Stimulated activated naive CD4-positive, alpha-beta T cell treated with Interleukin-2 at 50 U/mL for 16 hours (primary cell): Measurements from ENCODE around the gene PITPNM2.

Experiments used
- DNase-seq: peaks from one replicate; lab custom pipeline; 2025; lab: John Stamatoyannopoulos, UW

Gene PITPNM2

GRCh38 chr12:123143736-123144461, 7.0 kb downstream of the PITPNM2 start:
- no peak for DNase-seq

- no peak for DNase-seq
Measured at GRCh38 chr12:123142921-123143735, 7.8 kb downstream of the PITPNM2 start.

DNA sequence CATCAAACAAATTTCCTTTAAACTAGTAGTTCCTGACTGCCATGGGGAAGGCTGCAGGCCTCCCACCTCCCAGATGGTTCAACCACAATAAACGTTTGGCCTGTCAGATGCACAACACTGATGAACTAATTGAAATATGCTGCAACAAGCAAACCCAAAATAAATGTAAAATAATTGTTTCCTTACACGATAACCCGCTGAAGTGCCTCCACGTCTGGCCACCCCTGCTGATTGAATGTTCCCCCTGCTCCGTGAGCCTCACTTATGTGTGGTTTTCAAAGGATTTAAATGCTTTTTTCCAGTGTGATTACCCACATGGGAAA, 8.4 kb downstream of the PITPNM2 start:
- no peak for DNase-seq

DNA sequence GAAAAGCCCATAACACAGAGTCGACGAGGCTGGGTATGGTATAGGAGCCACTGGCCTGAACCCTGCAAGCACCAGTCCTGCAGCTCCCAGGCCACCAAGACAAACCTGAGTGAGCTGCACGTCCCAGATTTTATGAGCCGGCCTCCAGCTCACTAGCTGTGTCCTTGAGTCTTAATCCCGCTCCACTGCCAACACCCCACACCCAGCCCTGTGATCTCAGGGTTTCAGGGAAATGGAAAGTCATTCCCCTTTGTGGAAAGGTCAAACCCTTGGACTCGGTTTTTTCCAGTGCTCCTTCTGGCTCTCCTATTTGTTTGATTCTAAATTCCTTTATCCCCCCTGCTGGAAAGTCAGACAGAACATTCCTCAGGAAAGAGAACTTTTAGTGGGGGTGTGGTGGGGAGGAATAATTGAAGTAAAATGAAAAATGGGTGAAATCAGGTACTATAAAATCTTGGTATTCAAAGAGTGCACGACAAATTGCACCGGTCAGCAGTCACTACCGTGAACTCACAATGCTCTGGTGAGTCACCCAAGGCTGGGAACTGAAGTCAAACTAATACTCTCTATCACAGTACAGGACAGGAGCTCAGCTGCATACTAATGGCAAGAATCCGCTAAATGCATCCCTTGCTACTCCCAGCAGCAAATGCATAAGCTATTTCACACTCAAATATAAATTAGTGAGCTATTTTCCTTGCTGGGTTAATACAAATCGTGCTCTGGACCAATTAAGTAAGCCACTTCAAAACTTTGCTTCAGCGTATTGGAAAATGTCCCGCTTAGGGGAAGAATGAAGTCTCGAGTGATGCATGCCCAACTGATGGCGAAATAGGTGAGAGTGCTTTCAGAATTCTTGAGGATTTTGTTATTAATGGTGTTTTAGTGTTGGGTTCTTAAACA, 9.0 kb downstream of the PITPNM2 start:
- DNase-seq: no peak

- no peak for DNase-seq
Measured at GRCh38 chr12:123140676-123141614, 9.9 kb downstream of the PITPNM2 start.

- DNase-seq: no peak
Measured at GRCh38 chr12:123139926-123140675, 10.8 kb downstream of the PITPNM2 start.

GRCh38 chr12:123135688-123136087, 15.2 kb downstream of the PITPNM2 start:
- no peak for DNase-seq

- DNase-seq: no peak
Measured at GRCh38 chr12:123134826-123135225, 16.1 kb downstream of the PITPNM2 start.

- DNase-seq: no peak
Measured at GRCh38 chr12:123134271-123134671, 16.6 kb downstream of the PITPNM2 start.

- DNase-seq: no peak
Measured at GRCh38 chr12:123133701-123134100, 17.2 kb downstream of the PITPNM2 start.

GRCh38 chr12:123132951-123133619, 17.8 kb downstream of the PITPNM2 start:
- DNase-seq: no peak

- DNase-seq: no peak
Measured at GRCh38 chr12:123131879-123132402, 18.9 kb downstream of the PITPNM2 start.

DNA sequence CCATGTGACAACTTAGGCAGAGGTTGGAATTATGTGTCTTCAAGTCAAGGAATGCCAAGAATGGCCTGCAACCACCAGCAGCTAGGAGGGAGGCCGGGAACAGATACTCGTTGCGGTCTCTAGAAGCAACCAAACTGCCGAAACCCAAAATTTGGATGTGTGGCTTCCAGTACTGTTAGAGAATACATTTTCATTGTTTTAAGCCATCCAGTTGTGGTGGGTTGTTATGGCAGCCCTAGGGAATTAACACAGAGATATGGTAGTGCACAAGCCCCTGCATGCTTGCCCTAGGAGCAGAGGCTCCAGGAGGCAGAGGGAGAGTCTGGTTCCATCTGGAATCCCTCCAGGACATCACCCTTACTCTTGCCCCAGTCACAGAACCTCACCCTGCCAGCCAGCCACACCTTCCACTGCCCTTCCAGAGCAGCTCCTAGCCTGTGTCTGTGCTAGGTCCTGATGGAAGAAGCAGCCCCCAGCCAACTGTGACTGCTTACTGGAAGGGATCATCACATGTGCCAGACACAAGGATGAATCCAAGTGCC, 19.5 kb downstream of the PITPNM2 start:
- DNase-seq: no peak

- no peak for DNase-seq
Measured at GRCh38 chr12:123129621-123130020, 21.3 kb downstream of the PITPNM2 start.

DNA sequence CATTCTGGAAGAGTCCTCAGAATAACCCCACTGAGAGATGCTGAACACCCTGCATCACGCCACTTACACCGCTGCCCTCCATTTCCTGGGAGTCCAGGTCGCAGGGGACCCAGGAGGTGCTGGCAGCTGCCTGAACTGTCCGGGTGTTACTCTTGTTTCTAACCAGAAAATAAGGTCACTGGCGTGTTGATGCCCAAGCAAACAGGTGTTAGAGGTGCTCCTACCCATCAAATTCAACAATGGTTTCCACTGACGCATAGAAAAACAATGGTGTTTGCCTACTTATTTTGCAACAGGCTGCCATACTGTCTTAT, 23.8 kb downstream of the PITPNM2 start:
- no peak for DNase-seq

GRCh38 chr12:123126294-123127181, 24.4 kb downstream of the PITPNM2 start:
- DNase-seq: no peak

DNA sequence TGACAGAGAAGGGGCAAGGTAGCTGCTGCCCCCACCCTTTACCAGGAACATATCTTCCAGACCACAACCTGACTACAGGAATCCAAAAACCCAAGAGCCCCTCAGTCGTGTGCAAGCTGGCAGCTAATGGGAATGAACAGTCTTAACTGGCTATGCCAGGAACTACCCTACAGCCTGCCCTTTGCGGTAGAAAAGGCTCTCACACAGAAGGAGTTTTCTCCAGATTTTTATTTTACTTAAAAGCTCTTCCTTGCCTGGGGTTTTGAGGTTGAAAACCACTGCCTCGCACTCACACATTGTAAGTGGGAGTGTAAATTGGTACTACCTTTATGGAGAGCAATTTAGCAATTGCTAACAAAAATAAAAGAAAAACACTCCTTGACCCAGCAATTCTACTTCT, 28.3 kb downstream of the PITPNM2 start:
- no peak for DNase-seq

- DNase-seq: no peak
Measured at GRCh38 chr12:123121670-123122069, 29.2 kb downstream of the PITPNM2 start.
